ENCODE data around the gene SSX2IP. TPM values are rescaled to one million over a fixed set of nuclear protein-coding genes. Genes with fewer than 3 reads are reported as not detected.
"Not testable (repeated sequence)": the region's sequence is repeated elsewhere in the genome, so short reads cannot be mapped to it uniquely, and the experiment has no call there.

Gene SSX2IP
- polyA plus RNA-seq, 3 donors = 0.85 to 2.8 (median 2.2) TPM

DNA sequence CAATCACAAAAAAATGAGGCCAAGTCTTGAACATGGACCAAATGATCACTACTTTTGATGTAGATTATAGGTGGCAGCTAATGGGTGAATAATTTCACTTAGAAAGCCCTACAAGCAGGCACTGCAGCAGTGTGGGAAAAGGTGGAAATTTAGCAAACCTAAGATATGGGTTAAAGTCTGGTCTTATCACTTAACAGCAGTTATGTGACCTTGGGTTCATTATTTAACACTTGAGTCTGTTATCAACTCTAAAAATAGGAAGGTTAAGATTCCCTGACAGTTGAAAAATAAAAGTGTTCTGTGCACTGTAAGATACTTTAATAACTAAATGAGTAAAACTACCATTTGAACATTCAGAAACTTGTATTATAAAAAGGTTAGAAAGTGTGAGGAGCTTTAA lies 47.5 kb downstream of the SSX2IP start:
- H3K27ac Mint-ChIP-seq = no peak overlapping the region
- TF ChIP-seq, protein P1, sequence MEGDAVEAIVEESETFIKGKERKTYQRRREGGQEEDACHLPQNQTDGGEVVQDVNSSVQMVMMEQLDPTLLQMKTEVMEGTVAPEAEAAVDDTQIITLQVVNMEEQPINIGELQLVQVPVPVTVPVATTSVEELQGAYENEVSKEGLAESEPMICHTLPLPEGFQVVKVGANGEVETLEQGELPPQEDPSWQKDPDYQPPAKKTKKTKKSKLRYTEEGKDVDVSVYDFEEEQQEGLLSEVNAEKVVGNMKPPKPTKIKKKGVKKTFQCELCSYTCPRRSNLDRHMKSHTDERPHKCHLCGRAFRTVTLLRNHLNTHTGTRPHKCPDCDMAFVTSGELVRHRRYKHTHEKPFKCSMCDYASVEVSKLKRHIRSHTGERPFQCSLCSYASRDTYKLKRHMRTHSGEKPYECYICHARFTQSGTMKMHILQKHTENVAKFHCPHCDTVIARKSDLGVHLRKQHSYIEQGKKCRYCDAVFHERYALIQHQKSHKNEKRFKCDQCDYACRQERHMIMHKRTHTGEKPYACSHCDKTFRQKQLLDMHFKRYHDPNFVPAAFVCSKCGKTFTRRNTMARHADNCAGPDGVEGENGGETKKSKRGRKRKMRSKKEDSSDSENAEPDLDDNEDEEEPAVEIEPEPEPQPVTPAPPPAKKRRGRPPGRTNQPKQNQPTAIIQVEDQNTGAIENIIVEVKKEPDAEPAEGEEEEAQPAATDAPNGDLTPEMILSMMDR (IDR thresholded peaks at IDR 0.05) = no peak
- Histone ChIP-seq H3K4me1 (ENCODE audit: control insufficient read depth in 1 of 2, insufficient read depth in 2 of 2, low read length in 2 of 2) (no peaks in the 10 kb centered on the region), H3K4me2 (replicated peaks; ENCODE audit: extremely low read depth, low read length, poor library complexity, severe bottlenecking) (no peak overlapping the region), H3K36me3 (replicated peaks in 1 of 2; ENCODE audit: control insufficient read depth in 1 of 2, insufficient read depth in 2 of 2, low read length in 2 of 2) (no peaks in the 10 kb centered on the region), H3K9ac (ENCODE audit: insufficient read depth, low read length, poor library complexity, severe bottlenecking) (no peak overlapping the region), H3K9me3 (replicated peaks in 1 of 2; ENCODE audit: control insufficient read depth in 1 of 2, insufficient read depth in 1 of 2, low read length in 2 of 2) (no peaks in the 10 kb centered on the region), H3K4me3 (replicated peaks in 1 of 3; ENCODE audit: low read depth in 2 of 3, low read length in 3 of 3) (no peak overlapping the region), H3K27me3 (ENCODE audit: control insufficient read depth in 2 of 2, insufficient read depth in 2 of 2, low read length in 2 of 2) (no peaks in the 10 kb centered on the region), H3K79me2 (ENCODE audit: insufficient read depth, low read length) (no peaks in the 10 kb centered on the region), H2AFZ (ENCODE audit: insufficient read depth, low read depth, low read length, poor library complexity, severe bottlenecking) (no peak overlapping the region), H3K27ac (ENCODE audit: low read depth in 1 of 2, low read length in 2 of 2) (no peak overlapping the region), H4K20me1 (ENCODE audit: insufficient read depth, low read length) (no peaks in the 10 kb centered on the region)
- DNase-seq = no peak
- H3K4me3 Mint-ChIP-seq = no peak overlapping the region
- intact Hi-C loops (cut with micrococcal nuclease) = no loop called here
- H3K36me3 Mint-ChIP-seq = peaks cover 0 to 6% of the 10 kb centered on the region in 2 donors
- no peaks in the 10 kb centered on the region for H3K9me3 Mint-ChIP-seq
- H3K27me3 Mint-ChIP-seq (ENCODE audit: low read depth in 3 of 3) = peaks cover 0 to 4% (median 0%) of the 10 kb centered on the region in 3 donors
- no peaks in the 10 kb centered on the region for H3K4me1 Mint-ChIP-seq

DNA sequence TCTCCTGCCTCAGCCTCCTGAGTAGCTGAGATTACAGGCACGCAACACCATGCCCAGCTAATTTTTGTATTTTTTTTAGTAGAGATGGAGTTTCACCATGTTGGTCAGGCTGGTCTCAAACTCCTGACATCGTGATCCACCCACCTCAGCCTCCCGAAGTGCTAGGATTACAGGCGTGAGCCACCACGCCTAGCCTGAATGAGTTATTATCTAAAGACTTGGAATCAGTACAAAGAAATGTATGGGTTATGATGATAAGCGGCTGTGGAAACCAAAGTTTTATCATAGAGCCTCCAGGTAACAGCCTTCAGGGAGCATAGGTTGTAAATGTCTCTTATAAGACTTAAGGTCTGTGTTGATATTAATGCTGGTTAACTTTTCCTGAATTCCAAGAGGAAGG lies 50.5 kb downstream of the SSX2IP start:
- H3K36me3 Mint-ChIP-seq; H3K9ac ChIP-seq (ENCODE audit: insufficient read depth, low read length, poor library complexity, severe bottlenecking); H3K4me1 ChIP-seq (ENCODE audit: control insufficient read depth in 1 of 2, insufficient read depth in 2 of 2, low read length in 2 of 2); H3K4me2 ChIP-seq (replicated peaks; ENCODE audit: extremely low read depth, low read length, poor library complexity, severe bottlenecking); intact Hi-C loops (cut with micrococcal nuclease); H3K27ac ChIP-seq (ENCODE audit: low read depth in 1 of 2, low read length in 2 of 2); H3K36me3 ChIP-seq (replicated peaks in 1 of 2; ENCODE audit: control insufficient read depth in 1 of 2, insufficient read depth in 2 of 2, low read length in 2 of 2); H3K4me3 ChIP-seq (replicated peaks in 1 of 3; ENCODE audit: low read depth in 2 of 3, low read length in 3 of 3); H3K27me3 ChIP-seq (ENCODE audit: control insufficient read depth in 2 of 2, insufficient read depth in 2 of 2, low read length in 2 of 2); H2AFZ ChIP-seq (ENCODE audit: insufficient read depth, low read depth, low read length, poor library complexity, severe bottlenecking); H3K4me1 Mint-ChIP-seq; H4K20me1 ChIP-seq (ENCODE audit: insufficient read depth, low read length); H3K4me3 Mint-ChIP-seq; H3K9me3 ChIP-seq (replicated peaks in 1 of 2; ENCODE audit: control insufficient read depth in 1 of 2, insufficient read depth in 1 of 2, low read length in 2 of 2); DNase-seq; H3K27me3 Mint-ChIP-seq (ENCODE audit: low read depth in 3 of 3); H3K27ac Mint-ChIP-seq; H3K79me2 ChIP-seq (ENCODE audit: insufficient read depth, low read length): not testable (repeated sequence)
- peaks cover 0 to 10% (median 3%) of the 10 kb centered on the region in 7 donors for H3K9me3 Mint-ChIP-seq
- WGBS (ENCODE audit: insufficient coverage) = 100% methylated on average over 1 of the region's 6 CpGs

All from CD14-positive monocyte (primary cell).